HL-60/S4 treated with retinoic acid at 250 ng/mL for 4 days and 3 days (cell line): ENCODE measurements around the gene SECISBP2L.
"Not testable (repeated sequence)": the region's sequence is repeated elsewhere in the genome, so short reads cannot be mapped to it uniquely, and the experiment has no call there.

Experiments
- in situ Hi-C: fragments of 300-500 bp; cut with MboI; formaldehyde crosslinking; loops from 2 replicates; pipeline ENCODE4 v1.7.0; 2022; ENCODE audit warnings: low sequenced_read_pairs

SECISBP2L gene

DNA sequence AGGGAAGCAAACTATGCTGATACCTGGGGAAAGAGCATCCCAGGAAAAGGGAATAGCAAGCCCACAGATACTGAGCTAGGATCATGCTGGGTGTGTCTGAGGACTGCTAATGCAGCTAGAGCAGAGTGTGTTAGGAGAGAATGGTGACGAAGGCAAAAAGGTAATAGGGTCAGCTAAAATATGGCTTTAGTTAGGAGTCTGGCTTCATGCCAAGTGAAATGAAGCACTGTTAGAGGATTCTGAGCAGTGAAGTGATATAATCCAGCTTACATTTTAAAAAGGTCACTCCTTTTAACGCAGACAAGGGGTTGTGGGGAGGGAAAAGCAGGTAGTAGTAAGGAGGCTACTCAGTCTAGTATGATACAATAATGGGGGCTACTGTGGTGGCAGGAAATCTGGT, 30.4 kb downstream of the SECISBP2L start:
- in situ Hi-C loops, result no loop called here

DNA sequence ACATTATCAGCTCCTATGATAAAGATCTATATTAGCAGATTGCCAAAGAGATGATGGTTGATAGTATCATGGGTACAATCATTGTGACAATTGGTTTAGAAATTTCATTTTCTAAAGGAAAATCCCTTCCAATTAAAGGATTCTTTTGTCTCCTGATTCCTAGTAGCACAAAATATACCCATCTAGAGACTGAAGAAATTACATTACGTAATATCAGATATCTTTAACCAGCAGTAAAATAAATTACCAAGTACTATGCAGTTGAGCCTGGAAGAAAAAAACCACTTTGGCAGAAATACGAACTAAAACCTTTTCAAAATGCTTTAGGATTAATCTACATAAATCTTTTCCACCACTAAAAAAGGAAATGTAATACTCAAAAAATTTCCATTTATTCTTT, 46.9 kb downstream of the SECISBP2L start:
- in situ Hi-C loops, result no loop called here

DNA sequence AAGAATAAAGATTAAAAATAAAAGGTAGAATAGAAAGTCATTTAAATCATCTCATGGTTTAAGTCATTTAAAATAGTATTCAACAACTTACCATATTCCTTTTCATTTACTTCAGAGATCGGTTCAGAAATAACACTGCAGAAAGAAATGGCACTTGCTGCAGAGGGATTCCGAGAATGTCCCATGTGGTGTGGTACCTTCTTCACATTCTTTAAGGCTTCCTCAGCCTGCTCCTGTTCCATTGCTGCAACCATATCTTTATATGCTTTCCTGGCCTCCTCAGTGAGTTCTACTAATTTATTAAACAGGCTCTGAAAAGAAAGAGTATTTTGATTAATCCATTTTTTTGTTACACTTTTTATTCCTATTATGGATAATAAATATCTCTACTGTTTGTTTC, 50.0 kb downstream of the SECISBP2L start:
- in situ Hi-C loops, result no loop called here

GRCh38 chr15:48993380-48993779, 52.9 kb downstream of the SECISBP2L start:
- in situ Hi-C loops, result no loop called here

GRCh38 chr15:48992545-48992944, 53.7 kb downstream of the SECISBP2L start:
- in situ Hi-C loops, result no loop called here

GRCh38 chr15:48992096-48992495, 54.1 kb downstream of the SECISBP2L start:
- in situ Hi-C loops, result no loop called here

- in situ Hi-C loops, result no loop called here
These were observed 57.1 kb downstream of the SECISBP2L start for GRCh38 chr15:48989170-48989569.

DNA sequence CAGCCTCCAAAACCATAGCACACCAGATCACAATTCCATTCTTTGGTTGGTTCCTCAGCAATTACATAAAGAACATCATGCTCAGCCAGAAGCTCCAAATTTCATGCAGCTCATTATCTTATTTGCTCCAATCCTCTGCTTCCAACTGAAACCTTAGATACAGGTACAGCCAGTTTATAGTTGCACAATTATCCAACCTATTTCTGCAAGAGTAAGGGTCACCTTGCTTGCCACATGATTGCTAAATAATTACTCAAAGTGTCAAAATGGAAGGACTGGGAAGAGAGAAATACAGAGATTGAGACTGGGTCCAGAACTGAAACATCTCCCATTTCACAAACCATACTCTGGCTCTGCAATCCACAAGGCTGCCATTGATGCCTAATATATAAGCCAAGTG, 59.1 kb downstream of the SECISBP2L start:
- in situ Hi-C loops, result no loop called here

DNA sequence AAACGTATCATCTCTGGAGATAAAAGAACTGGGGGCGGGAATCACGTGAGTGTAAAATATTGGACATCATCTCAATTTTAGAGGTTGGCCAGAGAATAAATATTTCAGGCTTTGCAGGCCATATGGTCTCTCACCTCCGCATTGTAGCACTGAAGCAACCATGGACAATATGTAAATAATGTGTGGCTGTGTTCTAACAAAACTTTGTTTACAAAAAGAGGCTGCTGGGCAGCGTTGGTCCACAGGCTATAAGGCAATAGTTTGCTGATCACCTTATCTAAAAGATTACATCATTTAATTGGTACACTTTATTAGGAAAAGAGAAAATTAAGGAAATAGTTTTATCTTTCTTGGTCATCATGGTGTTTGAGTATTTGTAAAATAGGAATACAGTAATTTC, 60.0 kb downstream of the SECISBP2L start:
- in situ Hi-C loops, result no loop called here

GRCh38 chr15:48985516-48985915, 60.7 kb downstream of the SECISBP2L start:
- in situ Hi-C loops, result no loop called here

DNA sequence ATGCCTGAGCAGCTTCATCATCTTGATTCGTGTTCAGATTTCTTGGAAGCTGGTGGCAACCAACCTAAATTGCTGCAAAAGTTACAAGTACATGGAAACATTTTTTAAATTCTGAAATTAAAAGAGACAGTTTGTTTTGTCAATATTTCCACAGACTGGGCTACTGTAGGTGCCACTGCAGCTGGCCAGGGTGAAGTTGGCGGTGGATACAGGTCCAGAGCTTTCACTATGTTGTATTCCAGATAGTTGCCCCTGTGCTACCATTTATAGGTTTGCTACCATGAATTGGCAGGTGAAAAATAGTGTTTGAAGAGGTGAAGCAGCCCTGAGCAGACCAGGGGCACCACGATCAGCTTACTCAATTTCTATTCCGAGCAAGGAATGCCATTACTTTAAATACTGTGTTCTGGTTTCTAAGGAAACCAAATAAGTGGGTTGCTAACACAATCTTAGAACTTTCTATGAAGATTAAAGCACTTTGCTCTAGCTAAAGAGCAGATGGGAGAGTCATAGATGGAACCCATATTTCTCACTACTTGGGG, 61.4 kb downstream of the SECISBP2L start:
- in situ Hi-C loops, result no loop called here

DNA sequence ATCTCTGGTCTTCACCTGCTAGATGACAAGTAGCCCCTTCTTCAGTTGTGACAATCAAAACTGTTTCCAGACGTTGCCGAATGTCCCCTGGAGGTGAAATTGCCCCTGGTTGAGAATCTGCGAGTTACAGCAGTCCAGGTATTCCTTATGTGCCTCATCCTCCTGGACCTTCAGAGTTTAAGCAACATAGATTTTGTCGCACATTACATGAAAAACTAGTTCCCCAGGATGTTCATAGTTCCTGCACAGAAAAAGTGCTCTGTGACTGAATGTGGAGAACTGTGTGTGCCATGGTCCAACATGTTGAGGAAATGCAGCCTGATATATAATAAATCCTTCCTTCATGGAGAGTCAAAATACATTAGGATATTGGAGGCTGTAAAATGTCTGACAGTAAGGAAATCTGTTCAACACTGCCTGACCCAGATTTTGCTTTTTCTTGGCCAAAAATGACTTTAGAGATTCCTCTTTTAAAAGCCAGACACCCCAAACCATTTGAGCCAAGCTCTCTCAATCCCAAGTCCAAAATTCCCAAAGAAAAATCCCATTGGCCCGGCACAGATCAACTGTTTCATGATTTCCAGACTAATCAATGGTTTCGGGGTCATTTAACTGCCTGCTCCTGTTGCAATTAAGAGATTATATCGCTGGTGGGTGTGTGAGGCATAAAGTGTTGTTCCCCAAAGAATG, 62.1 kb downstream of the SECISBP2L start:
- in situ Hi-C loops, result no loop called here

GRCh38 chr15:48983300-48983699, 62.9 kb downstream of the SECISBP2L start:
- in situ Hi-C loops, result no loop called here

- in situ Hi-C loops, result no loop called here
These were observed 64.3 kb downstream of the SECISBP2L start for GRCh38 chr15:48981941-48982340.

GRCh38 chr15:48978638-48979037, 67.6 kb downstream of the SECISBP2L start:
- in situ Hi-C loops, result no loop called here

DNA sequence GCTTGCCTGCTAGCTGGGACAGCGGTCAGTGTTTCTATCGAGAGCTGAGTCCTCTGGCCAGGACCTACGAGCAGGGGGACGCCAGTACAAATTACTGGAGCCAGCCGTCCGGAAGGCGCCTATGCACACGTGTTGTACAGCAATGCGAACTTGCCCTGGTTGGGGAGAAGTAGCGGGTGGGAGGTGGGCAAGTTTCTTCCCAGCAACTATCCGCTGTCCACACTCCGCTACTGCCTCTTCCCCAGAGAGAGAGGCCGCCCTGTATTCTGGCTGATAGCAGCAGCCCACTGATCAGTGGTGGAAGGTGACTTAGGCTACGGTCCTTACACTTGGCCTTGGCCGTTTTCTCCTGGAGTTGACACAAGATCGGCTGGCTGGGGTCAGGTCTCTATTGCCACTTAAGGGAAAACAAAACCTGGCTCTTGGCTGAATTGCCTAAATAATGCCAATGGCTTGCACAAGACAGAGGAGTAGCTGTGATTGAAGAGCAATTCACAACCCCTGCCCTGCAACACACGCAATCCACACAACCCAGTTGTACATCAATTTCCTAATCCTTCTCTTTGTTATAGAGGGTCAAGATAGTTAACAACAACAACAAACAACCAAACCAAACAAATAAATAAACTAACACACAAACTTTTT, 69.7 kb downstream of the SECISBP2L start:
- in situ Hi-C loops, result no loop called here

DNA sequence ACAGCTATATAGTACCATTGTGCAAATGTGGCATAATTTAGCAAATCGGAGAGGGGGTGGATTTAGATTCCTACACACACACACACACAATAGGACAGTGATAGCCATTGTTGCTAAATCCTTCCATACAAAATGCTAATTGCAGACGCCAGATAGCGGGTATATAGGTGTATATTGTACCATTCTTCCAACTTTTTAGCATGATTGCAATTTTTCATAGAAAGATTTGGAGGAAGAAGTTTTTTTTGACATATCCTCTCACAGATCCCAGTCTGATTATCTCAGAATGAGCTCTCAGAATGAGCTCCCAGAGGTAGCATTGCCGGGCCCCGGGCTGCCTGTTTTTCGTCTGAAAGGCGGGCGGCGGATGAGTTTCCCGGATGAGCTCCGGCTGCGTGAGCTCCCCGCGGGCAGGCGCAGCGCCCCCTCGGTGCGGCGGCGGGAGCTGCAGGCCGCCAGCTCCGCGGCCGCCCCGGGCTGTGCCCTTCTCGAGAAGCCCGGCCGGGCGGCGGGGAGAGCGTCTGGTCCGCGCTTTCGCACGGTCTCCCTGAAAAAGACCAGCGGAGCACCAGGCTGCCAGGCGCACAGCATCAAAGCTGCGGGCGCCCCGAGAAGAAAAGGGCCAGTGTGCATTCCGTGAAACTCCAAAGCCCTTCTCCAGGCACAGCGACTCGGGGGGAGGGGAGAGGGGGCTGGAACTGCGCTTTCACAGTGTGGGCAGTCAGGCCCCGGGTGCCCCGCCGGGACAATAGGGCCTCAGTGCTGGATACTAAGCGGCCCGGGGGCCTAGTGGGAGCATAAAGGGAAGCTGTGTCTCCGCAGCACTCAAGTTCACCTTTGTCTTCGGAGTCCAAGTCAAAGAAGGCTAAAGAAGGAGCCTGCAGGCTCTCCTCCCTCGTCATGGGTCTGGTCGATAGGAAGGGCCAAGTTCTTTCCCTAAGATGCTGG, 70.5 kb downstream of the SECISBP2L start:
- in situ Hi-C loops, result no loop called here

- in situ Hi-C loops, result no loop called here
These were observed 71.4 kb downstream of the SECISBP2L start for GRCh38 chr15:48974882-48975281.

DNA sequence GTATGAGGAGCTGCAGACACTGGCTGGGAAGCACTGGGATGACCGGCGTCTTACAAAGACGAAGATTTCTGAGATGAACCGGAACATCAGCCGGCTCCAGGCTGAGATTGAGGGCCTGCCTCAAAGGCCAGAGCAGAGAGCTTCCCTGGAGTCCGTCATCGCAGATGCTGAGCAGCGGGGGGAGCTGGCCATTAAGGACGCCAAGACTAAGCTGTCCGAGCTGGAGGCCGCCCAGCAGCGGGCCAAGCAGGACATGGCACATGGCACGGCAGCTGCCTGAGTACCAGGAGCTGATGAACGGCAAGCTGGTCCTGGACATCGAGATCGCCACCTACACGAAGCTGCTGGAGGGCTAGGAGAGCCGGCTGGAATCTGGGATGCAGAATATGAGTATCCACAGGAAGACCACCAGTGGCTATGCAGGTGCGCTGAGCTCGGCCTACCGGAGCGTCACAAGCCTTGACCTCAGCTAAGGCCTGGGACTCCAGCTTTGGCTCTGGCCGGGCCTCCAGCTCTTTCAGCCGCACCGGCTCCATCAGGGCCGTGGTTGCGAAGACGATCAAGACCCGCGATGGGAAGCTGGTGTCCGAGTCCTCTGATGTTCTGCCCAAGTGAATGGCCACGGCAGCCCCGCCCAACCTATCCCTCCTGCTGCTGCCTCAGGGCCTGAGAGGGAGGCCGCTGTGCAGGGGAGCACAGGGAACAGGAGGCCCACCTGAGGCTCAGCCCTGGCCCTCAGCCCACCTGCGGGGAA, 73.3 kb downstream of the SECISBP2L start:
- in situ Hi-C loops, result no loop called here

DNA sequence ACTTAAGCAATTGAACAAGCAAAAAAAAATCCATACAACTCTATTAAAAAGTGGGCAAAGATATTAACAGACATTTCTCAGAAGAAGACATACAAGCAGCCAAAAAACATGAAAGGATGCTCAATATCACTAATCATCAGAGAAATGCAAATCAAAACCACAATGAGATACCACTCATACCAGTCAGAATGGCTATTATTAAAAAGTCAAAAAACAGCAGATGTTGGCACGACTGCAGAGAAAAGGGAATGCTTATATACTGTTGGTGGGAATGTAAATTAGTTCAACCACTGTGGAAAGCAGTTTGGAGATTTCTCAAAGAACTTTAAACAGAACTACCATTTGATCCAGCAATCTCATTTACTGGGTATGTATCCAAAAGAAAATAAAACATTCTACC, 75.3 kb downstream of the SECISBP2L start:
- in situ Hi-C loops, result not testable (repeated sequence)

GRCh38 chr15:48968066-48968465, 78.2 kb downstream of the SECISBP2L start:
- in situ Hi-C loops, result no loop called here
